IMR-90 (cell line): ENCODE results near the gene CLDN14.

ENCODE experiments used
- BHLHE40 ChIP-seq: fragments of 150-350 bp; IDR thresholded peaks from 2 replicates; pipeline ENCODE4 v1.6.1; 2016; ENCODE audit warnings: mild to moderate bottlenecking, low read depth, low read length
- CHD1 ChIP-seq: IDR thresholded peaks from 2 replicates; pipeline ENCODE4 v1.6.1; 2012; ENCODE audit warnings: low read depth, low read length, improper control_type of control experiment
- MAFK ChIP-seq: IDR thresholded peaks from 2 replicates; pipeline ENCODE4 v1.6.1; 2012; ENCODE audit warnings: low read depth, low read length, improper control_type of control experiment
- POLR2A ChIP-seq: IDR thresholded peaks from 2 replicates; pipeline ENCODE4 v1.6.1; 2012; ENCODE audit warnings: mild to moderate bottlenecking, low read depth, low read length
- RAD21 ChIP-seq: IDR thresholded peaks from 2 replicates; pipeline ENCODE4 v1.6.1; 2012; ENCODE audit warnings: low read length, improper control_type of control experiment
- SMC3 ChIP-seq: fragments of 150-350 bp; IDR thresholded peaks from 2 replicates; pipeline ENCODE4 v1.6.1; 2016; ENCODE audit warnings: low read depth, mild to moderate bottlenecking, antibody characterized with exemption, low read length, moderate library complexity
- TF ChIP-seq, protein P1 (sequence below): conservative IDR thresholded peaks from 2 replicates; pipeline ENCODE4 v1.5.1; 2012; ENCODE audit warnings: mild to moderate bottlenecking, low read depth, low read length, improper control_type of control experiment
- TF ChIP-seq, protein P2 (sequence below): fragments of 150-350 bp; IDR thresholded peaks from 2 replicates; pipeline ENCODE4 v1.6.1; 2017; ENCODE audit warnings: mild to moderate bottlenecking, antibody characterized with exemption, low read length, low read depth

DNA sequence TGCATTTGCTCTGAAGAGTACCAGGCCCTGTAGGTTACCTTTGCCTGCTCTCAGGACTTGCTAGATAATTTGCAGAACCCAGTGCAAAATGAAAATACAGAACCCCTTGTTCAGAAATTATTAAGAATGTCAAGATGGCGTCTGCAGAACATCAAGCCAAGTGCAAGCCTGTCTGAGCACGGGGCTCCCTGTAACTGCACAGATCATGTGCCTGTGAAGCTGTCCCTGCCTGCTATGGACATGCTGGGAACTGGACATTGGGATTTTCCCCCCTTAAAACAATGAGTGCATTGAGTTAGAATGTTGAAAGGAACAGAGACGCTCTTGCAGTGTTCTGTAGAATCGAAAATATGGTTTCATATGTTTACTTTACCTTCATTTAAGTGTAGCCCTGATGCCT is 2.9 kb downstream of the CLDN14 start:
- TF ChIP-seq POLR2A (no peak), BHLHE40 (no peak), MAFK (no peak), CHD1 (no peak), RAD21 (no peak), SMC3 (no peak)
- TF ChIP-seq, protein P1, sequence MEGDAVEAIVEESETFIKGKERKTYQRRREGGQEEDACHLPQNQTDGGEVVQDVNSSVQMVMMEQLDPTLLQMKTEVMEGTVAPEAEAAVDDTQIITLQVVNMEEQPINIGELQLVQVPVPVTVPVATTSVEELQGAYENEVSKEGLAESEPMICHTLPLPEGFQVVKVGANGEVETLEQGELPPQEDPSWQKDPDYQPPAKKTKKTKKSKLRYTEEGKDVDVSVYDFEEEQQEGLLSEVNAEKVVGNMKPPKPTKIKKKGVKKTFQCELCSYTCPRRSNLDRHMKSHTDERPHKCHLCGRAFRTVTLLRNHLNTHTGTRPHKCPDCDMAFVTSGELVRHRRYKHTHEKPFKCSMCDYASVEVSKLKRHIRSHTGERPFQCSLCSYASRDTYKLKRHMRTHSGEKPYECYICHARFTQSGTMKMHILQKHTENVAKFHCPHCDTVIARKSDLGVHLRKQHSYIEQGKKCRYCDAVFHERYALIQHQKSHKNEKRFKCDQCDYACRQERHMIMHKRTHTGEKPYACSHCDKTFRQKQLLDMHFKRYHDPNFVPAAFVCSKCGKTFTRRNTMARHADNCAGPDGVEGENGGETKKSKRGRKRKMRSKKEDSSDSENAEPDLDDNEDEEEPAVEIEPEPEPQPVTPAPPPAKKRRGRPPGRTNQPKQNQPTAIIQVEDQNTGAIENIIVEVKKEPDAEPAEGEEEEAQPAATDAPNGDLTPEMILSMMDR, result no peak
- TF ChIP-seq, protein P2, sequence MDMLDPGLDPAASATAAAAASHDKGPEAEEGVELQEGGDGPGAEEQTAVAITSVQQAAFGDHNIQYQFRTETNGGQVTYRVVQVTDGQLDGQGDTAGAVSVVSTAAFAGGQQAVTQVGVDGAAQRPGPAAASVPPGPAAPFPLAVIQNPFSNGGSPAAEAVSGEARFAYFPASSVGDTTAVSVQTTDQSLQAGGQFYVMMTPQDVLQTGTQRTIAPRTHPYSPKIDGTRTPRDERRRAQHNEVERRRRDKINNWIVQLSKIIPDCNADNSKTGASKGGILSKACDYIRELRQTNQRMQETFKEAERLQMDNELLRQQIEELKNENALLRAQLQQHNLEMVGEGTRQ, result no peak
